ENCODE data around the gene SYPL1. TPM values are rescaled to one million over a fixed set of nuclear protein-coding genes. Genes with fewer than 3 reads are reported as not detected.

Gene SYPL1
- total RNA-seq, 1 donor from 2014 or later: 59.7 TPM

DNA sequence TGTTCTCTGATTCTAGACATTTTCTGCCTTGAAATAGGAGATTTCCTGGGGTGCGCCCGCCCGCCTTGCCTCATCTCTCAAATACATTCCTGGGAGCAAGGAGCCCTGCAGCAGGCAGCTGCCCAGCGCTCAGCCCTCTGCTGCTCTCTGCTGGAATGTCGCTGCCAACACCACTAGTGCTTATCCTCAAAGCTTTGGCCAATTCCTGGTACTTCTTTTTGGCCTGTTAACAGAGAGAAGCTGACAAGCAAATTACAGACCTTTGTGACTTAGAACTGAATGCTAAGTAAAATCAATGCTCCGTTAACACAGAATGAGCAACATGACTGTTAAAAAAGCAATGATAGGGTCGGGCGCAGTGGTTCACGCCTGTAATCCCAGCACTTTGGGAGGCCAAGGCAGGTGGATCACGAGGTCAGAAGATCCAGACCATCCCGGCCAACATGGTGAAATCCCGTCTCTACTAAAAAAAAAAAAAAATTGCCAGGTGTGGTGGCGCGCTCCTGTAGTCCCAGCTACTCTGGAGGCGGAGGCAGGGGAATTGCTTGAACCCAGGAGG lies 41.9 kb upstream of the SYPL1 start:
- no peak overlapping the region for H2AFZ ChIP-seq (ENCODE audit: low read depth, low read length)
- FAIRE-seq: peak; percentile 67

DNA sequence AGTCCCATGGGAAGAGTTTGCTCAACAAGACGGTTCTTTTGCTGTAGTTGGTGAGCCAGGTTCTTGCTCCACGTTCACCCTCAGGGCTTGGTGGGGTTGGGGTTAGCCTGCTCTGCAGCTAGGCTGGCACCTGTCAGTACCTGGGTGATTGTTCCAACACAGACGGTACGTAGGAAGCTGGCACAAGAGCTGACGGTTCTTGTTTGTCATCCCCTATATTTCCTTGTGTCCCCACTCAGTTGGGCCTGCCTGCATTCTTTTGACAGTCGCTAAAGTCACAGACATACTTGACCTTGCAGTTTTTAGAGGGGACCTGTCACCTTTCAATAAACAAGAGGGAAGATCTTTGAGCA lies 40.2 kb upstream of the SYPL1 start:
- Mint-ChIP-seq H3K27me3 (ENCODE audit: low read depth, unreplicated experiment) (peaks cover 21% of the 10 kb centered on the region), H3K4me3 (ENCODE audit: unreplicated experiment) (no peak overlapping the region), H3K27ac (ENCODE audit: unreplicated experiment) (no peak overlapping the region), H3K4me1 (ENCODE audit: low read depth, unreplicated experiment) (no peaks in the 10 kb centered on the region), H3K36me3 (ENCODE audit: low read depth, unreplicated experiment) (no peaks in the 10 kb centered on the region), H3K9me3 (ENCODE audit: unreplicated experiment) (no peaks in the 10 kb centered on the region)
- FAIRE-seq: no peak
- Histone ChIP-seq H4K20me1 (ENCODE audit: insufficient read depth, low read length) (no peaks in the 10 kb centered on the region), H3K27me3 (ENCODE audit: insufficient read depth, low read length) (peaks cover 13% of the 10 kb centered on the region), H3K4me3 (ENCODE audit: insufficient read depth, low read depth, low read length) (no peak overlapping the region), H3K4me1 (ENCODE audit: insufficient read depth, low read length) (no peaks in the 10 kb centered on the region), H3K79me2 (ENCODE audit: insufficient read depth, low read length) (no peaks in the 10 kb centered on the region), H3K27ac (ENCODE audit: low read depth, low read length) (no peak overlapping the region), H3K4me2 (ENCODE audit: low read length) (no peak overlapping the region), H3K9ac (ENCODE audit: low read length) (no peak overlapping the region), H3K9me3 (ENCODE audit: insufficient read depth, low read depth, low read length) (no peaks in the 10 kb centered on the region), H3K36me3 (ENCODE audit: insufficient read depth, low read length) (no peaks in the 10 kb centered on the region), H2AFZ (ENCODE audit: low read depth, low read length) (no peak overlapping the region)
- TF ChIP-seq, protein P1, sequence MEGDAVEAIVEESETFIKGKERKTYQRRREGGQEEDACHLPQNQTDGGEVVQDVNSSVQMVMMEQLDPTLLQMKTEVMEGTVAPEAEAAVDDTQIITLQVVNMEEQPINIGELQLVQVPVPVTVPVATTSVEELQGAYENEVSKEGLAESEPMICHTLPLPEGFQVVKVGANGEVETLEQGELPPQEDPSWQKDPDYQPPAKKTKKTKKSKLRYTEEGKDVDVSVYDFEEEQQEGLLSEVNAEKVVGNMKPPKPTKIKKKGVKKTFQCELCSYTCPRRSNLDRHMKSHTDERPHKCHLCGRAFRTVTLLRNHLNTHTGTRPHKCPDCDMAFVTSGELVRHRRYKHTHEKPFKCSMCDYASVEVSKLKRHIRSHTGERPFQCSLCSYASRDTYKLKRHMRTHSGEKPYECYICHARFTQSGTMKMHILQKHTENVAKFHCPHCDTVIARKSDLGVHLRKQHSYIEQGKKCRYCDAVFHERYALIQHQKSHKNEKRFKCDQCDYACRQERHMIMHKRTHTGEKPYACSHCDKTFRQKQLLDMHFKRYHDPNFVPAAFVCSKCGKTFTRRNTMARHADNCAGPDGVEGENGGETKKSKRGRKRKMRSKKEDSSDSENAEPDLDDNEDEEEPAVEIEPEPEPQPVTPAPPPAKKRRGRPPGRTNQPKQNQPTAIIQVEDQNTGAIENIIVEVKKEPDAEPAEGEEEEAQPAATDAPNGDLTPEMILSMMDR (IDR thresholded peaks at IDR 0.05; ENCODE audit: insufficient read depth, low read depth, low read length): no peak
- TF ChIP-seq EZH2 (IDR thresholded peaks at IDR 0.05; ENCODE audit: insufficient read depth, low read length): no peak
- DNase-seq (ENCODE audit: low read depth): no peak

More for the DNA sequence above, 41.9 kb upstream of the SYPL1 start:
- Histone ChIP-seq H3K9me3 (ENCODE audit: insufficient read depth, low read depth, low read length) (no peaks in the 10 kb centered on the region), H3K36me3 (ENCODE audit: insufficient read depth, low read length) (no peaks in the 10 kb centered on the region), H3K27ac (ENCODE audit: low read depth, low read length) (no peak overlapping the region), H3K4me2 (ENCODE audit: low read length) (peak overlapping the region; percentile 47), H3K9ac (ENCODE audit: low read length) (no peak overlapping the region), H3K79me2 (ENCODE audit: insufficient read depth, low read length) (no peaks in the 10 kb centered on the region), H4K20me1 (ENCODE audit: insufficient read depth, low read length) (no peaks in the 10 kb centered on the region), H3K4me3 (ENCODE audit: insufficient read depth, low read depth, low read length) (no peak overlapping the region), H3K4me1 (ENCODE audit: insufficient read depth, low read length) (no peaks in the 10 kb centered on the region), H3K27me3 (ENCODE audit: insufficient read depth, low read length) (peaks cover 13% of the 10 kb centered on the region)
- DNase-seq (ENCODE audit: low read depth): peak; percentile 42
- no peak overlapping the region for H3K27ac Mint-ChIP-seq (ENCODE audit: unreplicated experiment)
- no peaks in the 10 kb centered on the region for H3K9me3 Mint-ChIP-seq (ENCODE audit: unreplicated experiment)
- H3K4me1 Mint-ChIP-seq (ENCODE audit: low read depth, unreplicated experiment): no peaks in the 10 kb centered on the region
- TF ChIP-seq EZH2 (IDR thresholded peaks at IDR 0.05; ENCODE audit: insufficient read depth, low read length): no peak
- TF ChIP-seq, protein P1 (IDR thresholded peaks at IDR 0.05; ENCODE audit: insufficient read depth, low read depth, low read length): peak; percentile 94
- no peaks in the 10 kb centered on the region for H3K36me3 Mint-ChIP-seq (ENCODE audit: low read depth, unreplicated experiment)
- H3K27me3 Mint-ChIP-seq (ENCODE audit: low read depth, unreplicated experiment): peaks cover 16% of the 10 kb centered on the region
- H3K4me3 Mint-ChIP-seq (ENCODE audit: unreplicated experiment): no peak overlapping the region

- H2AFZ ChIP-seq (ENCODE audit: low read depth, low read length): no peak overlapping the region
- H3K27me3 Mint-ChIP-seq (ENCODE audit: low read depth, unreplicated experiment): peaks cover 21% of the 10 kb centered on the region
- no peaks in the 10 kb centered on the region for H3K36me3 ChIP-seq (ENCODE audit: insufficient read depth, low read length)
- no peak overlapping the region for H3K27ac Mint-ChIP-seq (ENCODE audit: unreplicated experiment)
- no peaks in the 10 kb centered on the region for H3K79me2 ChIP-seq (ENCODE audit: insufficient read depth, low read length)
- H3K9me3 Mint-ChIP-seq (ENCODE audit: unreplicated experiment): no peaks in the 10 kb centered on the region
- no peak overlapping the region for H3K9ac ChIP-seq (ENCODE audit: low read length)
- H3K36me3 Mint-ChIP-seq (ENCODE audit: low read depth, unreplicated experiment): no peaks in the 10 kb centered on the region
- FAIRE-seq (no peak), DNase-seq (ENCODE audit: low read depth) (no peak)
- H3K4me2 ChIP-seq (ENCODE audit: low read length): no peak overlapping the region
- H4K20me1 ChIP-seq (ENCODE audit: insufficient read depth, low read length): no peaks in the 10 kb centered on the region
- TF ChIP-seq EZH2 (IDR thresholded peaks at IDR 0.05; ENCODE audit: insufficient read depth, low read length): no peak
- TF ChIP-seq, protein P1 (IDR thresholded peaks at IDR 0.05; ENCODE audit: insufficient read depth, low read depth, low read length): no peak
- no peak overlapping the region for H3K4me3 Mint-ChIP-seq (ENCODE audit: unreplicated experiment)
- no peak overlapping the region for H3K4me3 ChIP-seq (ENCODE audit: insufficient read depth, low read depth, low read length)
- H3K9me3 ChIP-seq (ENCODE audit: insufficient read depth, low read depth, low read length): no peaks in the 10 kb centered on the region
- no peaks in the 10 kb centered on the region for H3K4me1 ChIP-seq (ENCODE audit: insufficient read depth, low read length)
- no peak overlapping the region for H3K27ac ChIP-seq (ENCODE audit: low read depth, low read length)
- H3K27me3 ChIP-seq (ENCODE audit: insufficient read depth, low read length): peaks cover 13% of the 10 kb centered on the region
- no peaks in the 10 kb centered on the region for H3K4me1 Mint-ChIP-seq (ENCODE audit: low read depth, unreplicated experiment)
Measured at GRCh38 chr7:106151459-106152312, 39.6 kb upstream of the SYPL1 start.

All from astrocyte (in vitro differentiated cells and primary cell).